ENCODE data around the gene FCGR2B. TPM values are rescaled to one million over a fixed set of nuclear protein-coding genes. Genes with fewer than 3 reads are reported as not detected.

FCGR2B gene
- total RNA-seq, 1 experiment from 2014 or later = 0.11 TPM

DNA sequence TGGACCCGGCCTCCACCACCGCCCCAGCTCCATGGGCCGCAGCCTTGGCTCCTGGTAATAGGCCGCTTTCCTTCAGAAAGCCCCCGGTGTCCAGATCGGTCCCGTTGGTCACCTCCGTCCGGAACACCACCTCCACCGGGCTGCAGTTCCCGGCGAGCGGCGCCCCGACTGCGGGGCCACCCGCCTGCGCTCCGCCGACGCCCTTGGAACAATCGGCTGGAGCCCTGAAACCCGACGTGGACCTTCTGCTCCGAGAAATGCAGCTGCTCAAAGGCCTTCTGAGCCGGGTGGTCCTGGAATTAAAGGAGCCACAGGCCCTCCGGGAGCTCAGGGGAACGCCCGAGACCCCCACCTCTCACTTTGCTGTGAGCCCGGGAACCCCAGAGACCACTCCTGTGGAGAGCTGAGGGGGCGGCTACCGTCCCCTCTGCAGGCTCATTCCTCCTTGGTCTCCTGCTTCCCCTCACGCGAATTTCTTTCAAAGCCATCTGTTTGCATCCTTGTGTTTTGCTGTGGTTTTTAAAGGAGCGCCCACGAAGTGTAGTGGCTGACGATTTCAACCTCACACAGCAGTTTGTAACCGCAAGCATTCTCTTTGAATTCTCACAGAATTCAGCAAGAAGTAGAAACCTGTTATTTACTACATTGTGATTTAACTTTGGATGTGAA, 64.4 kb downstream of the FCGR2B start (continued):
- TF ChIP-seq, protein P1, sequence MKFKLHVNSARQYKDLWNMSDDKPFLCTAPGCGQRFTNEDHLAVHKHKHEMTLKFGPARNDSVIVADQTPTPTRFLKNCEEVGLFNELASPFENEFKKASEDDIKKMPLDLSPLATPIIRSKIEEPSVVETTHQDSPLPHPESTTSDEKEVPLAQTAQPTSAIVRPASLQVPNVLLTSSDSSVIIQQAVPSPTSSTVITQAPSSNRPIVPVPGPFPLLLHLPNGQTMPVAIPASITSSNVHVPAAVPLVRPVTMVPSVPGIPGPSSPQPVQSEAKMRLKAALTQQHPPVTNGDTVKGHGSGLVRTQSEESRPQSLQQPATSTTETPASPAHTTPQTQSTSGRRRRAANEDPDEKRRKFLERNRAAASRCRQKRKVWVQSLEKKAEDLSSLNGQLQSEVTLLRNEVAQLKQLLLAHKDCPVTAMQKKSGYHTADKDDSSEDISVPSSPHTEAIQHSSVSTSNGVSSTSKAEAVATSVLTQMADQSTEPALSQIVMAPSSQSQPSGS (CRISPR knock-in tag; IDR thresholded peaks at IDR 0.05; ENCODE audit: borderline replicate concordance, low read depth) = no peak
- TF ChIP-seq ZNF671 (CRISPR knock-in tag; IDR thresholded peaks at IDR 0.05) (no peak), HMGA2 (CRISPR knock-in tag; IDR thresholded peaks at IDR 0.05) (no peak), IRF1 (CRISPR knock-in tag; IDR thresholded peaks at IDR 0.05) (no peak), SP1 (CRISPR knock-in tag; conservative IDR thresholded peaks at IDR 0.05) (no peak), ATF1 (CRISPR knock-in tag; IDR thresholded peaks at IDR 0.05) (peak; percentile 5; the same call in 1 of the 2 replicates)

Other genes with a start within 250 kb of the FCGR2B start
- gene FCGR2A, start 157.7 kb upstream of the FCGR2B start, total RNA-seq (2021) = 0.74 to 1.1 TPM (median 0.80 TPM) in 3 replicates
- 0.16 to 0.22 TPM in 2 of 3 replicates, not detected in the other for gene HSPA6, start 138.6 kb upstream of the FCGR2B start, total RNA-seq (2021)
- 0.11 to 0.32 TPM (median 0.11 TPM) in 3 replicates for gene FCGR3A, start 113.3 kb upstream of the FCGR2B start, total RNA-seq (2021)
- gene FCGR3B, start 32.0 kb upstream of the FCGR2B start, total RNA-seq (2021) = not detected in 3 replicates
- 0.11 to 0.25 TPM (median 0.15 TPM) in 3 replicates for gene FCRLA, start 44.1 kb downstream of the FCGR2B start, total RNA-seq (2021)
- gene FCRLB, start 58.4 kb downstream of the FCGR2B start, total RNA-seq (2021) = 0.16 to 0.50 TPM (median 0.37 TPM) in 3 replicates
- gene DUSP12, start 86.6 kb downstream of the FCGR2B start, total RNA-seq (2021) = 24.5 to 29.4 TPM (median 27.6 TPM) in 3 replicates
- 10.6 to 13.9 TPM (median 13.7 TPM) in 3 replicates for gene ATF6, start 103.2 kb downstream of the FCGR2B start, total RNA-seq (2021)

Measured in WTC11 (cell line).